Measurements from ENCODE around the gene NPC1L1.
"Not testable (repeated sequence)": the region's sequence is repeated elsewhere in the genome, so short reads cannot be mapped to it uniquely, and the experiment has no call there.

- TF ChIP-seq CTCF (conservative IDR thresholded peaks at IDR 0.05); EZH2 (IDR thresholded peaks at IDR 0.05; ENCODE audit: low read depth): not testable (repeated sequence)
These were observed 21.5 kb upstream of the NPC1L1 start for GRCh38 chr7:44562622-44562962.
